GM23338 (cell line): ENCODE results near the gene SLC34A3. TPM values are rescaled to one million over a fixed set of nuclear protein-coding genes. Genes with fewer than 3 reads are reported as not detected.
A peak's percentile ranks its signal among the peaks of the same experiment; 100 is the strongest.

ENCODE experiments used
- ATAC-seq: fragments of 200-7000 bp; cut with Tn5 transposase; 3 replicates; pipeline ENCODE4 v1.9.1; 2020
- DNase-seq: peaks from one replicate; pipeline ENCODE4 v3.0.0-alpha.2; 2015; ENCODE audit warnings: low spot score
- H2AFZ ChIP-seq: fragments of 200-600 bp; sonication (generic); 2 replicates; pipeline ENCODE4 v1.8.0; 2016; ENCODE audit warnings: antibody characterized with exemption, mild to moderate bottlenecking, moderate library complexity
- H3F3A ChIP-seq: fragments of 200-600 bp; sonication (generic); replicated peaks from 2 replicates; pipeline ENCODE4 v1.8.0; 2017; ENCODE audit warnings: antibody characterized with exemption, mixed run types, low read depth
- H3K27ac ChIP-seq: fragments of 200-600 bp; sonication (generic); 2 replicates; pipeline ENCODE4 v1.6.1; 2016; ENCODE audit warnings: low read depth
- H3K27me3 ChIP-seq: fragments of 200-600 bp; sonication (generic); 2 replicates; pipeline ENCODE4 v1.8.0; 2016; ENCODE audit warnings: mild to moderate bottlenecking, mixed run types, moderate library complexity; ENCODE audit not compliant: insufficient read depth
- H3K36me3 ChIP-seq: fragments of 200-600 bp; sonication (generic); 2 replicates; pipeline ENCODE4 v1.8.0; 2016; ENCODE audit warnings: mild to moderate bottlenecking; ENCODE audit not compliant: insufficient read depth
- H3K4me1 ChIP-seq: fragments of 200-600 bp; sonication (generic); 2 replicates; pipeline ENCODE4 v1.8.0; 2016; ENCODE audit warnings: mild to moderate bottlenecking, moderate library complexity; ENCODE audit not compliant: insufficient read depth
- H3K4me2 ChIP-seq: fragments of 200-600 bp; sonication (generic); 2 replicates; pipeline ENCODE4 v1.7.1; 2017; ENCODE audit warnings: mixed run types
- H3K4me3 ChIP-seq: fragments of 200-600 bp; sonication (generic); 2 replicates; pipeline ENCODE4 v1.6.1; 2016; ENCODE audit warnings: mixed run types
- H3K79me2 ChIP-seq: fragments of 200-600 bp; sonication (generic); replicated peaks from 2 replicates; pipeline ENCODE4 v1.8.0; 2017; ENCODE audit warnings: mild to moderate bottlenecking; ENCODE audit not compliant: insufficient read depth
- H3K9me2 ChIP-seq: fragments of 200-600 bp; sonication (generic); 2 replicates; pipeline ENCODE4 v1.8.0; 2017; ENCODE audit not compliant: insufficient read depth
- H4K20me1 ChIP-seq: fragments of 200-600 bp; sonication (generic); replicated peaks from 2 replicates; pipeline ENCODE4 v1.8.0; 2017; ENCODE audit warnings: mild to moderate bottlenecking; ENCODE audit not compliant: insufficient read depth
- H3K27ac Mint-ChIP-seq: 2 replicates; pipeline ENCODE4 v1.8.0; 2020; ENCODE audit warnings: inconsistent platforms, mild to moderate bottlenecking, moderate library complexity, mixed read lengths
- H3K27me3 Mint-ChIP-seq: 3 replicates; pipeline ENCODE4 v1.8.0; 2022; ENCODE audit warnings: low read depth, mild to moderate bottlenecking, moderate library complexity, mixed read lengths, inconsistent platforms; ENCODE audit not compliant: insufficient read depth, poor library complexity
- H3K36me3 Mint-ChIP-seq: 3 replicates; pipeline ENCODE4 v1.8.0; 2021; ENCODE audit warnings: low read depth, mild to moderate bottlenecking, inconsistent platforms, moderate library complexity, mixed read lengths
- H3K4me1 Mint-ChIP-seq: 3 replicates; pipeline ENCODE4 v1.8.0; 2020; ENCODE audit warnings: mild to moderate bottlenecking, inconsistent platforms, mixed read lengths
- H3K4me3 Mint-ChIP-seq: 3 replicates; pipeline ENCODE4 v1.8.0; 2021; ENCODE audit warnings: moderate library complexity, mild to moderate bottlenecking, inconsistent platforms, mixed read lengths
- H3K9me3 Mint-ChIP-seq: 3 replicates; pipeline ENCODE4 v1.8.0; 2020; ENCODE audit warnings: moderate library complexity, mild to moderate bottlenecking, inconsistent platforms, mixed read lengths
- CREB1 ChIP-seq: fragments of 250-450 bp; sonication (Bioruptor Pico); IDR thresholded peaks from 2 replicates; pipeline ENCODE4 v1.5.0; 2020; ENCODE audit warnings: low read depth, mild to moderate bottlenecking, moderate library complexity
- EZH2 ChIP-seq: fragments of 200-600 bp; sonication (generic); IDR thresholded peaks from one replicate; pipeline ENCODE4 v1.8.0; 2017; ENCODE audit warnings: antibody characterized with exemption, mild to moderate bottlenecking, low read depth; ENCODE audit not compliant: unreplicated experiment
- EZH2phosphoT487 ChIP-seq: fragments of 200-600 bp; sonication (generic); IDR thresholded peaks from one replicate; pipeline ENCODE4 v1.8.1; 2018; ENCODE audit warnings: antibody characterized with exemption; ENCODE audit not compliant: unreplicated experiment
- JUNB ChIP-seq: IDR thresholded peaks from one replicate; pipeline ENCODE4 v1.6.1; 2016; ENCODE audit warnings: antibody characterized with exemption; ENCODE audit not compliant: unreplicated experiment
- POLR2AphosphoS5 ChIP-seq: IDR thresholded peaks from 2 replicates; pipeline ENCODE4 v1.6.1; 2016; ENCODE audit warnings: antibody characterized with exemption, low read depth
- ZNF114 ChIP-seq: fragments of 250-450 bp; sonication (Bioruptor Pico); IDR thresholded peaks from 2 replicates; pipeline ENCODE4 v1.5.0; 2020; ENCODE audit warnings: mild to moderate bottlenecking, moderate library complexity
- polyA plus RNA-seq: library from polyadenylated mRNA; unstranded; fragments of >200 nt; fragmentation: Nextera tagmentation; extraction: Ambion mirVana; gene quantifications from 2 replicates; pipeline ENCODE4 v1.2.1, GENCODE V29; 2016
- total RNA-seq: library from RNA; depleted of rRNA; stranded (reverse); fragments of >200 nt; shearing (Covaris generic); gene quantifications from 2 replicates; pipeline ENCODE4 v1.2.3, GENCODE V29; 2014
- TF ChIP-seq, protein P1 (sequence below): fragments of 250-450 bp; sonication (Bioruptor Pico); IDR thresholded peaks from 2 replicates; pipeline ENCODE4 v1.5.0; 2020; ENCODE audit warnings: mild to moderate bottlenecking, moderate library complexity

The SLC34A3 gene
- total and polyA plus RNA-seq, 2 experiments from 2014 or later = not detected

- TF ChIP-seq, protein P1, sequence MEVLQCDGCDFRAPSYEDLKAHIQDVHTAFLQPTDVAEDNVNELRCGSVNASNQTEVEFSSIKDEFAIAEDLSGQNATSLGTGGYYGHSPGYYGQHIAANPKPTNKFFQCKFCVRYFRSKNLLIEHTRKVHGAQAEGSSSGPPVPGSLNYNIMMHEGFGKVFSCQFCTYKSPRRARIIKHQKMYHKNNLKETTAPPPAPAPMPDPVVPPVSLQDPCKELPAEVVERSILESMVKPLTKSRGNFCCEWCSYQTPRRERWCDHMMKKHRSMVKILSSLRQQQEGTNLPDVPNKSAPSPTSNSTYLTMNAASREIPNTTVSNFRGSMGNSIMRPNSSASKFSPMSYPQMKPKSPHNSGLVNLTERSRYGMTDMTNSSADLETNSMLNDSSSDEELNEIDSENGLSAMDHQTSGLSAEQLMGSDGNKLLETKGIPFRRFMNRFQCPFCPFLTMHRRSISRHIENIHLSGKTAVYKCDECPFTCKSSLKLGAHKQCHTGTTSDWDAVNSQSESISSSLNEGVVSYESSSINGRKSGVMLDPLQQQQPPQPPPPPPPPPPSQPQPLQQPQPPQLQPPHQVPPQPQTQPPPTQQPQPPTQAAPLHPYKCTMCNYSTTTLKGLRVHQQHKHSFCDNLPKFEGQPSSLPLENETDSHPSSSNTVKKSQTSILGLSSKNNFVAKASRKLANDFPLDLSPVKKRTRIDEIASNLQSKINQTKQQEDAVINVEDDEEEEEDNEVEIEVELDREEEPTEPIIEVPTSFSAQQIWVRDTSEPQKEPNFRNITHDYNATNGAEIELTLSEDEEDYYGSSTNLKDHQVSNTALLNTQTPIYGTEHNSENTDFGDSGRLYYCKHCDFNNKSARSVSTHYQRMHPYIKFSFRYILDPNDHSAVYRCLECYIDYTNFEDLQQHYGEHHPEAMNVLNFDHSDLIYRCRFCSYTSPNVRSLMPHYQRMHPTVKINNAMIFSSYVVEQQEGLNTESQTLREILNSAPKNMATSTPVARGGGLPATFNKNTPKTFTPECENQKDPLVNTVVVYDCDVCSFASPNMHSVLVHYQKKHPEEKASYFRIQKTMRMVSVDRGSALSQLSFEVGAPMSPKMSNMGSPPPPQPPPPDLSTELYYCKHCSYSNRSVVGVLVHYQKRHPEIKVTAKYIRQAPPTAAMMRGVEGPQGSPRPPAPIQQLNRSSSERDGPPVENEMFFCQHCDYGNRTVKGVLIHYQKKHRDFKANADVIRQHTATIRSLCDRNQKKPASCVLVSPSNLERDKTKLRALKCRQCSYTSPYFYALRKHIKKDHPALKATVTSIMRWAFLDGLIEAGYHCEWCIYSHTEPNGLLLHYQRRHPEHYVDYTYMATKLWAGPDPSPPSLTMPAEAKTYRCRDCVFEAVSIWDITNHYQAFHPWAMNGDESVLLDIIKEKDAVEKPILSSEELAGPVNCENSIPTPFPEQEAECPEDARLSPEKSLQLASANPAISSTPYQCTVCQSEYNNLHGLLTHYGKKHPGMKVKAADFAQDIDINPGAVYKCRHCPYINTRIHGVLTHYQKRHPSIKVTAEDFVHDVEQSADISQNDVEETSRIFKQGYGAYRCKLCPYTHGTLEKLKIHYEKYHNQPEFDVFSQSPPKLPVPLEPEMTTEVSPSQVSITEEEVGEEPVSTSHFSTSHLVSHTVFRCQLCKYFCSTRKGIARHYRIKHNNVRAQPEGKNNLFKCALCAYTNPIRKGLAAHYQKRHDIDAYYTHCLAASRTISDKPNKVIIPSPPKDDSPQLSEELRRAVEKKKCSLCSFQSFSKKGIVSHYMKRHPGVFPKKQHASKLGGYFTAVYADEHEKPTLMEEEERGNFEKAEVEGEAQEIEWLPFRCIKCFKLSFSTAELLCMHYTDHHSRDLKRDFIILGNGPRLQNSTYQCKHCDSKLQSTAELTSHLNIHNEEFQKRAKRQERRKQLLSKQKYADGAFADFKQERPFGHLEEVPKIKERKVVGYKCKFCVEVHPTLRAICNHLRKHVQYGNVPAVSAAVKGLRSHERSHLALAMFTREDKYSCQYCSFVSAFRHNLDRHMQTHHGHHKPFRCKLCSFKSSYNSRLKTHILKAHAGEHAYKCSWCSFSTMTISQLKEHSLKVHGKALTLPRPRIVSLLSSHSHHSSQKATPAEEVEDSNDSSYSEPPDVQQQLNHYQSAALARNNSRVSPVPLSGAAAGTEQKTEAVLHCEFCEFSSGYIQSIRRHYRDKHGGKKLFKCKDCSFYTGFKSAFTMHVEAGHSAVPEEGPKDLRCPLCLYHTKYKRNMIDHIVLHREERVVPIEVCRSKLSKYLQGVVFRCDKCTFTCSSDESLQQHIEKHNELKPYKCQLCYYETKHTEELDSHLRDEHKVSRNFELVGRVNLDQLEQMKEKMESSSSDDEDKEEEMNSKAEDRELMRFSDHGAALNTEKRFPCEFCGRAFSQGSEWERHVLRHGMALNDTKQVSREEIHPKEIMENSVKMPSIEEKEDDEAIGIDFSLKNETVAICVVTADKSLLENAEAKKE (CRISPR knock-in tag) = no peak
- TF ChIP-seq EZH2 = no peak
- no peak for TF ChIP-seq CREB1 (CRISPR knock-in tag)
- no peak for TF ChIP-seq JUNB
- 0 out of 2 replicates have a peak, but pooled peaks have one; percentile 13 for TF ChIP-seq POLR2AphosphoS5
These were observed 50.0 kb downstream of the SLC34A3 start (continued) for GRCh38 chr9:137280474-137281344.

DNA sequence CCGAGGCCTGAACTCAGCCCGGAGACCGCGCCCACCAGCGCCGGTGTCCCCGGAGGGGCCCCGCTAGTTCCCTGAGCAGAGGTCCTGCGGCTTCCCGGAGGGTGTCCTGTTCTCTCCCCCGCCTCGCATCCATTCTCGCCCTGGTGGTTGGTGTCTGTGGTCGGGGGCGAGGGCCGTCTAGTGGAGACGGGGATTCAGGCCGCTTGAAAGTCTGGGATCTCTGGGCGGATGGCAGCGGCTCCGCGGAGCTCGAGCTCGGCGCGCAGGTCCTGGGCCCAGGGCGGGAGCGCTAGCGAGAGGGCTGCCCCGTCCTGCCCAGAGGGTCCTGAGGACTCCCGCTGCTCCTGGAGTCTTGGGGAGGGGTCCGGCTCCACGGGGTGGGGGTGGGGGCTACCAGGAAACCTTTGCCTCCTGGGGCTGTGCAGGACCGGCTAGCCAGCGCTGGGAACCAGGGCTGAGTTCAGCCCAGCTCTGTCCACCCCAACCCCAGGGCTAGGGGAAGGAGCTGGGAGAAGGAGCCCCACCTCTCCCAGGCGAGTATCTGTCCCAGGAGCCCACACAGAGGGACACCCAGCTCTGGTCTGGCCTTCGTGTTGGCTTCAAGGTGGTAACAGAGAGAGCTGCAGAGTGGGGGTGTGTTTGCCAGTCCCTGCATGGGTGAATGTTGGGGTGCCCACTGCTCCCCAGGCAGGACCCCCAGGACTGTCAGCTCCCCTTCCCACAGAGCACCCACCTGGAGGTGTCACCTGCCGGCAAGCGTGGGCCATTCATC lies 50.8 kb downstream of the SLC34A3 start:
- peaks cover 22% of the 10 kb centered on the region for H3K27me3 Mint-ChIP-seq
- H3K4me2 ChIP-seq = peak overlapping the region; percentile 88
- no peaks in the 10 kb centered on the region for H3K9me2 ChIP-seq
- H3K4me1 ChIP-seq = peaks cover 8% of the 10 kb centered on the region
- H2AFZ ChIP-seq = no peak overlapping the region
- H3K9me3 Mint-ChIP-seq = no peaks in the 10 kb centered on the region
- no peak overlapping the region for H3K27ac Mint-ChIP-seq
- H3K4me3 Mint-ChIP-seq = peak overlapping the region; percentile 73
- ATAC-seq (peak; percentile 19), DNase-seq (peak; percentile 76)
- peak overlapping the region; percentile 73 for H3K4me3 ChIP-seq
- no peak overlapping the region for H3K27ac ChIP-seq
- H3K36me3 Mint-ChIP-seq = no peaks in the 10 kb centered on the region; the same call in 2 of the 3 replicates
- no peaks in the 10 kb centered on the region for H3K79me2 ChIP-seq
- H3K36me3 ChIP-seq = no peaks in the 10 kb centered on the region
- peaks cover 6% of the 10 kb centered on the region; the same call in 1 of the 3 replicates for H3K4me1 Mint-ChIP-seq
- H3K27me3 ChIP-seq = peaks cover 14% of the 10 kb centered on the region
- H3F3A ChIP-seq = peaks cover 20% of the 10 kb centered on the region; the same call in 1 of the 2 replicates
- H4K20me1 ChIP-seq = peaks cover 8% of the 10 kb centered on the region; the same call in 1 of the 2 replicates
- TF ChIP-seq, protein P1 (CRISPR knock-in tag) = no peak
- no peak for TF ChIP-seq EZH2phosphoT487
- no peak for TF ChIP-seq ZNF114 (CRISPR knock-in tag)
